CD4-positive, alpha-beta T cell (primary cell): ENCODE data around the gene CR1L. TPM values are rescaled to one million over a fixed set of nuclear protein-coding genes. Genes with fewer than 3 reads are reported as not detected.
"Not testable (repeated sequence)": the region's sequence is repeated elsewhere in the genome, so short reads cannot be mapped to it uniquely, and the experiment has no call there.

ENCODE experiments used
- ATAC-seq: fragments of 200-7000 bp; cut with Tn5 transposase; one replicate; pipeline ENCODE4 v1.10.0; 2022; ENCODE audit warnings: mild to moderate bottlenecking; ENCODE audit not compliant: poor library complexity
- CTCF ChIA-PET: fragments of 350-600 bp; sonication (Branson Sonifier 250); formaldehyde crosslinking; loops from one replicate; lab custom pipeline; 2021; ENCODE audit warnings: antibody characterized with exemption, inconsistent platforms; lab: Charles Lee
- POLR2A ChIA-PET: fragments of 350-600 bp; sonication (Branson Sonifier 250); formaldehyde crosslinking; loops from one replicate; lab custom pipeline; 2021; ENCODE audit warnings: antibody characterized with exemption, inconsistent platforms; lab: Charles Lee
- DNase-seq, 14 experiments: peaks; one replicate each; pipeline ENCODE4 v3.0.0-alpha.2; 2013 to 2020; ENCODE audit warnings: mixed read lengths in 2 of 14
- H3K27ac ChIP-seq, 2 donors: one replicate each; pipeline versions ENCODE4 v1.5.1 to v1.7.0; 2013; ENCODE audit warnings: low read length in 2 of 2, low read depth in 1 of 2, mild to moderate bottlenecking in 1 of 2
- H3K27me3 ChIP-seq, 2 experiments: 1 replicate in 1 of 2; 2 replicates in 1 of 2; pipeline versions ENCODE4 v1.6.1 to v1.7.0; 2013; ENCODE audit warnings: low read length in 2 of 2, control low read depth in 1 of 2, mild to moderate bottlenecking in 1 of 2, moderate library complexity in 1 of 2; ENCODE audit not compliant: insufficient read depth in 2 of 2, control insufficient read depth in 1 of 2
- H3K36me3 ChIP-seq: one replicate; pipeline ENCODE4 v1.6.1; 2013; ENCODE audit warnings: low read length, control low read depth; ENCODE audit not compliant: insufficient read depth
- H3K4me1 ChIP-seq: one replicate; pipeline ENCODE4 v1.6.1; 2013; ENCODE audit warnings: low read length, control low read depth; ENCODE audit not compliant: insufficient read depth
- H3K4me3 ChIP-seq: one replicate; pipeline ENCODE4 v1.5.1; 2013; ENCODE audit warnings: mild to moderate bottlenecking, low read length, moderate library complexity
- H3K9me3 ChIP-seq, 2 experiments: 1 replicate in 1 of 2; 2 replicates in 1 of 2; pipeline versions ENCODE4 v1.6.1 to v1.7.0; 2013; ENCODE audit warnings: low read length in 2 of 2, mild to moderate bottlenecking in 2 of 2, control low read depth in 1 of 2, moderate library complexity in 1 of 2; ENCODE audit not compliant: control insufficient read depth in 1 of 2, insufficient read depth in 1 of 2
- H3K27ac Mint-ChIP-seq: one replicate; pipeline ENCODE4 v1.8.0; 2020; ENCODE audit warnings: mixed read lengths
- H3K27me3 Mint-ChIP-seq: one replicate; pipeline ENCODE4 v1.8.0; 2021; ENCODE audit warnings: mixed read lengths
- H3K36me3 Mint-ChIP-seq: one replicate; pipeline ENCODE4 v1.8.0; 2021; ENCODE audit warnings: low read depth, mixed read lengths
- H3K4me1 Mint-ChIP-seq: one replicate; pipeline ENCODE4 v1.8.0; 2021; ENCODE audit warnings: low read depth, mixed read lengths
- H3K4me3 Mint-ChIP-seq: one replicate; pipeline ENCODE4 v1.8.0; 2020; ENCODE audit warnings: mild to moderate bottlenecking, mixed read lengths
- H3K9me3 Mint-ChIP-seq: one replicate; pipeline ENCODE4 v1.8.0; 2020; ENCODE audit warnings: mixed read lengths
- CTCF ChIP-seq: fragments of 200-600 bp; IDR thresholded peaks from one replicate; pipeline ENCODE4 v1.8.0; 2022; ENCODE audit warnings: antibody characterized with exemption, mild to moderate bottlenecking
- intact Hi-C, 2 experiments: fragments of 100-400 bp; cut with DNase I in 1 of 2; cut with micrococcal nuclease in 1 of 2; formaldehyde crosslinking; loops; one replicate each; pipeline versions ENCODE4 v1.15.1 to v1.9.0; 2023 to 2025; cut with DNase I, micrococcal nuclease
- total RNA-seq, 174 experiments: library from RNA in 2 of 174; stranded (reverse) in 2 of 174; gene quantifications; one replicate each; pipeline ENCODE4 v1.2.3 and lab custom pipeline; 2021 to 2026

The CR1L gene
- total RNA-seq, 2 experiments from 2014 or later, result not detected

- Histone ChIP-seq H3K4me3 (no peak overlapping the region), H3K4me1 (peaks cover 18% of the 10 kb centered on the region), H3K27ac (no peak overlapping the region), H3K27me3 (no peaks in the 10 kb centered on the region), H3K9me3 (no peaks in the 10 kb centered on the region), H3K36me3 (no peaks in the 10 kb centered on the region)
- Mint-ChIP-seq H3K9me3 (no peaks in the 10 kb centered on the region), H3K4me1 (peaks cover 45% of the 10 kb centered on the region), H3K27ac (no peak overlapping the region), H3K36me3 (peaks cover 10% of the 10 kb centered on the region), H3K4me3 (no peak overlapping the region), H3K27me3 (no peaks in the 10 kb centered on the region)
- POLR2A ChIA-PET, result no interaction called here
- no peak for DNase-seq
- TF ChIP-seq CTCF, result no peak
- ATAC-seq, result no peak
- CTCF ChIA-PET, result no interaction called here
- intact Hi-C loops, result no loop called here
Observed at GRCh38 chr1:207747627-207748492, 102.9 kb downstream of the CR1L start.

GRCh38 chr1:207748737-207749528 is 104.0 kb downstream of the CR1L start:
- Histone ChIP-seq H3K4me3 (no peak overlapping the region), H3K27me3 (no peaks in the 10 kb centered on the region), H3K9me3 (no peaks in the 10 kb centered on the region), H3K36me3 (no peaks in the 10 kb centered on the region), H3K4me1 (peaks cover 25% of the 10 kb centered on the region), H3K27ac (no peak overlapping the region)
- DNase-seq (peak in 3 of 14 experiments; percentile 39 to 56 (median 41)), ATAC-seq (peak; percentile 18)
- Mint-ChIP-seq H3K4me3 (peak overlapping the region; percentile 86), H3K36me3 (peaks cover 13% of the 10 kb centered on the region), H3K27ac (peak overlapping the region; percentile 78), H3K9me3 (no peaks in the 10 kb centered on the region), H3K27me3 (no peaks in the 10 kb centered on the region), H3K4me1 (peaks cover 54% of the 10 kb centered on the region)
- CTCF ChIA-PET, result no interaction called here
- TF ChIP-seq CTCF, result no peak
- POLR2A ChIA-PET, result no interaction called here
- intact Hi-C loops, result no loop called here

GRCh38 chr1:207750631-207751305 is 105.8 kb downstream of the CR1L start:
- Mint-ChIP-seq H3K36me3 (peaks cover 22% of the 10 kb centered on the region), H3K27me3 (no peaks in the 10 kb centered on the region), H3K9me3 (no peaks in the 10 kb centered on the region), H3K4me3 (peak overlapping the region; percentile 95), H3K27ac (peak overlapping the region; percentile 89), H3K4me1 (peaks cover 73% of the 10 kb centered on the region)
- POLR2A ChIA-PET, result interaction anchor here (1.3 to 2.5 kb wide), 2 partner anchors 73 to 123 kb away, joined by 3 to 11 read pairs; no protein-coding TSS in a partner anchor
- Histone ChIP-seq H3K27me3 (no peaks in the 10 kb centered on the region), H3K36me3 (no peaks in the 10 kb centered on the region), H3K4me3 (peak overlapping the region; percentile 97), H3K9me3 (no peaks in the 10 kb centered on the region), H3K4me1 (peaks cover 31% of the 10 kb centered on the region), H3K27ac (peak overlapping the region in 1 of 2 donors; percentile 85)
- CTCF ChIA-PET, result no interaction called here
- intact Hi-C loops, result loop anchor here (5.0 to 10.0 kb wide), 4 partner anchors 47 to 696 kb away; partner anchors contain the start of genes CD55 (in 1 of the 2), PFKFB2 (in 1 of the 2) and YOD1 (in 1 of the 2)
- TF ChIP-seq CTCF, result no peak
- DNase-seq (no peak), ATAC-seq (no peak)

GRCh38 chr1:207751463-207751789 is 106.5 kb downstream of the CR1L start:
- H3K4me1 ChIP-seq, result peaks cover 35% of the 10 kb centered on the region
- not testable (repeated sequence) for H3K9me3 Mint-ChIP-seq, H3K9me3 ChIP-seq, H3K27me3 ChIP-seq, H3K36me3 ChIP-seq, H3K27me3 Mint-ChIP-seq, ATAC-seq
- intact Hi-C loops, result loop anchor here (5.0 to 10.0 kb wide), 4 partner anchors 46 to 697 kb away; partner anchors contain the start of genes CD55 (in 1 of the 2), PFKFB2 (in 1 of the 2) and YOD1 (in 1 of the 2)
- ChIA-PET CTCF (interaction anchor here (1.3 kb wide), 1 partner anchor 117 kb away, joined by 3 read pairs; no protein-coding TSS in a partner anchor), POLR2A (interaction anchor here (1.3 to 2.5 kb wide), 2 partner anchors 72 to 123 kb away, joined by 3 to 11 read pairs; no protein-coding TSS in a partner anchor)
- H3K27ac ChIP-seq, result peak overlapping the region; percentile 66 to 85
- Mint-ChIP-seq H3K27ac (peak overlapping the region; percentile 89), H3K36me3 (peaks cover 29% of the 10 kb centered on the region), H3K4me3 (peak overlapping the region; percentile 95), H3K4me1 (peaks cover 79% of the 10 kb centered on the region)
- peak overlapping the region; percentile 97 for H3K4me3 ChIP-seq
- peak in 1 of 14 experiments; percentile 9 for DNase-seq
